ENCODE data around the gene MB21D2.
A peak's percentile ranks its signal among the peaks of the same experiment; 100 is the strongest.

The MB21D2 gene

GRCh38 chr3:192827208-192827607 lies 90.4 kb downstream of the MB21D2 start:
- H3K9me3 Mint-ChIP-seq = peaks cover 4% of the 10 kb centered on the region
- peaks cover 32% of the 10 kb centered on the region for H3K4me1 Mint-ChIP-seq
- peaks cover 12% of the 10 kb centered on the region for H3K36me3 Mint-ChIP-seq
- H3K27ac Mint-ChIP-seq = no peak overlapping the region
- no peak overlapping the region for H3K4me3 Mint-ChIP-seq
- no peaks in the 10 kb centered on the region for H3K27me3 Mint-ChIP-seq
- ATAC-seq = no peak

- Mint-ChIP-seq H3K4me3 (no peak overlapping the region), H3K27me3 (no peaks in the 10 kb centered on the region), H3K27ac (no peak overlapping the region), H3K36me3 (peaks cover 12% of the 10 kb centered on the region), H3K4me1 (peaks cover 29% of the 10 kb centered on the region), H3K9me3 (peaks cover 4% of the 10 kb centered on the region)
- no peak for ATAC-seq
Measured at GRCh38 chr3:192826214-192827006, 91.2 kb downstream of the MB21D2 start.

GRCh38 chr3:192825657-192826200 lies 91.9 kb downstream of the MB21D2 start:
- Mint-ChIP-seq H3K27ac (no peak overlapping the region), H3K4me3 (no peak overlapping the region), H3K36me3 (peaks cover 12% of the 10 kb centered on the region), H3K4me1 (peaks cover 22% of the 10 kb centered on the region), H3K9me3 (peaks cover 4% of the 10 kb centered on the region), H3K27me3 (no peaks in the 10 kb centered on the region)
- ATAC-seq = peak; percentile 54

- H3K27me3 Mint-ChIP-seq = no peaks in the 10 kb centered on the region
- H3K27ac Mint-ChIP-seq = no peak overlapping the region
- peaks cover 12% of the 10 kb centered on the region for H3K36me3 Mint-ChIP-seq
- H3K9me3 Mint-ChIP-seq = peaks cover 4% of the 10 kb centered on the region
- no peak overlapping the region for H3K4me3 Mint-ChIP-seq
- peaks cover 17% of the 10 kb centered on the region for H3K4me1 Mint-ChIP-seq
- no peak for ATAC-seq
Measured at GRCh38 chr3:192825216-192825615, 92.4 kb downstream of the MB21D2 start.

GRCh38 chr3:192824313-192824712 lies 93.3 kb downstream of the MB21D2 start:
- Mint-ChIP-seq H3K4me3 (no peak overlapping the region), H3K36me3 (peaks cover 12% of the 10 kb centered on the region), H3K27ac (no peak overlapping the region), H3K27me3 (no peaks in the 10 kb centered on the region), H3K4me1 (peaks cover 25% of the 10 kb centered on the region), H3K9me3 (peaks cover 4% of the 10 kb centered on the region)
- no peak for ATAC-seq

GRCh38 chr3:192821161-192821560 lies 96.5 kb downstream of the MB21D2 start:
- ATAC-seq = no peak
- no peaks in the 10 kb centered on the region for H3K27me3 Mint-ChIP-seq
- H3K4me3 Mint-ChIP-seq = no peak overlapping the region
- H3K27ac Mint-ChIP-seq = no peak overlapping the region
- peaks cover 45% of the 10 kb centered on the region for H3K4me1 Mint-ChIP-seq
- no peaks in the 10 kb centered on the region for H3K9me3 Mint-ChIP-seq
- peaks cover 6% of the 10 kb centered on the region for H3K36me3 Mint-ChIP-seq

- Mint-ChIP-seq H3K4me3 (no peak overlapping the region), H3K4me1 (peaks cover 35% of the 10 kb centered on the region), H3K27ac (peak overlapping the region; percentile 52)
Measured at GRCh38 chr3:192820161-192820560, 97.5 kb downstream of the MB21D2 start.

GRCh38 chr3:192819001-192819569 lies 98.6 kb downstream of the MB21D2 start:
- Mint-ChIP-seq H3K4me1 (peaks cover 31% of the 10 kb centered on the region), H3K36me3 (no peaks in the 10 kb centered on the region), H3K4me3 (peak overlapping the region; percentile 24), H3K9me3 (no peaks in the 10 kb centered on the region), H3K27ac (peak overlapping the region; percentile 52), H3K27me3 (no peaks in the 10 kb centered on the region)
- ATAC-seq = peak; percentile 81

More at GRCh38 chr3:192820161-192820560, 97.5 kb downstream of the MB21D2 start:
- H3K9me3 Mint-ChIP-seq = no peaks in the 10 kb centered on the region
- ATAC-seq = no peak
- no peaks in the 10 kb centered on the region for H3K27me3 Mint-ChIP-seq
- H3K36me3 Mint-ChIP-seq = peaks cover 6% of the 10 kb centered on the region

- Mint-ChIP-seq H3K9me3 (no peaks in the 10 kb centered on the region), H3K4me3 (no peak overlapping the region), H3K4me1 (peaks cover 31% of the 10 kb centered on the region)
Measured at GRCh38 chr3:192818126-192818525, 99.5 kb downstream of the MB21D2 start.

GRCh38 chr3:192817506-192817905 lies 100.2 kb downstream of the MB21D2 start:
- Mint-ChIP-seq H3K4me3 (no peak overlapping the region), H3K27ac (peak overlapping the region; percentile 52), H3K9me3 (no peaks in the 10 kb centered on the region), H3K4me1 (peaks cover 31% of the 10 kb centered on the region), H3K36me3 (no peaks in the 10 kb centered on the region), H3K27me3 (no peaks in the 10 kb centered on the region)
- no peak for ATAC-seq

More at GRCh38 chr3:192818126-192818525, 99.5 kb downstream of the MB21D2 start:
- no peaks in the 10 kb centered on the region for H3K27me3 Mint-ChIP-seq
- no peaks in the 10 kb centered on the region for H3K36me3 Mint-ChIP-seq
- ATAC-seq = no peak
- peak overlapping the region; percentile 52 for H3K27ac Mint-ChIP-seq

GRCh38 chr3:192817053-192817452 lies 100.6 kb downstream of the MB21D2 start:
- Mint-ChIP-seq H3K4me1 (peaks cover 31% of the 10 kb centered on the region), H3K36me3 (no peaks in the 10 kb centered on the region), H3K27me3 (no peaks in the 10 kb centered on the region), H3K27ac (peak overlapping the region; percentile 52), H3K4me3 (no peak overlapping the region), H3K9me3 (no peaks in the 10 kb centered on the region)
- no peak for ATAC-seq

GRCh38 chr3:192816351-192816750 lies 101.3 kb downstream of the MB21D2 start:
- peak overlapping the region; percentile 57 for H3K27ac Mint-ChIP-seq
- no peak for ATAC-seq
- H3K36me3 Mint-ChIP-seq = no peaks in the 10 kb centered on the region
- H3K4me1 Mint-ChIP-seq = peaks cover 31% of the 10 kb centered on the region
- H3K27me3 Mint-ChIP-seq = no peaks in the 10 kb centered on the region
- no peaks in the 10 kb centered on the region for H3K9me3 Mint-ChIP-seq
- no peak overlapping the region for H3K4me3 Mint-ChIP-seq

GRCh38 chr3:192812743-192813383 lies 104.8 kb downstream of the MB21D2 start:
- peaks cover 10% of the 10 kb centered on the region for H3K4me1 Mint-ChIP-seq
- H3K36me3 Mint-ChIP-seq = no peaks in the 10 kb centered on the region
- H3K9me3 Mint-ChIP-seq = no peaks in the 10 kb centered on the region
- H3K4me3 Mint-ChIP-seq = no peak overlapping the region
- no peaks in the 10 kb centered on the region for H3K27me3 Mint-ChIP-seq
- H3K27ac Mint-ChIP-seq = no peak overlapping the region
- ATAC-seq = no peak

- Mint-ChIP-seq H3K27me3 (no peaks in the 10 kb centered on the region), H3K4me3 (no peak overlapping the region), H3K36me3 (no peaks in the 10 kb centered on the region)
Measured at GRCh38 chr3:192805711-192806110, 111.9 kb downstream of the MB21D2 start.

GRCh38 chr3:192804502-192804901 lies 113.2 kb downstream of the MB21D2 start:
- Mint-ChIP-seq H3K27ac (no peak overlapping the region), H3K36me3 (no peaks in the 10 kb centered on the region), H3K27me3 (no peaks in the 10 kb centered on the region), H3K4me3 (no peak overlapping the region), H3K4me1 (no peaks in the 10 kb centered on the region), H3K9me3 (no peaks in the 10 kb centered on the region)
- ATAC-seq = no peak

More at GRCh38 chr3:192805711-192806110, 111.9 kb downstream of the MB21D2 start:
- Mint-ChIP-seq H3K4me1 (no peaks in the 10 kb centered on the region), H3K9me3 (no peaks in the 10 kb centered on the region), H3K27ac (no peak overlapping the region)
- no peak for ATAC-seq
